ENCODE data around the gene DMRT3. TPM values are rescaled to one million over a fixed set of nuclear protein-coding genes. Genes with fewer than 3 reads are reported as not detected.

The DMRT3 gene, protein sequence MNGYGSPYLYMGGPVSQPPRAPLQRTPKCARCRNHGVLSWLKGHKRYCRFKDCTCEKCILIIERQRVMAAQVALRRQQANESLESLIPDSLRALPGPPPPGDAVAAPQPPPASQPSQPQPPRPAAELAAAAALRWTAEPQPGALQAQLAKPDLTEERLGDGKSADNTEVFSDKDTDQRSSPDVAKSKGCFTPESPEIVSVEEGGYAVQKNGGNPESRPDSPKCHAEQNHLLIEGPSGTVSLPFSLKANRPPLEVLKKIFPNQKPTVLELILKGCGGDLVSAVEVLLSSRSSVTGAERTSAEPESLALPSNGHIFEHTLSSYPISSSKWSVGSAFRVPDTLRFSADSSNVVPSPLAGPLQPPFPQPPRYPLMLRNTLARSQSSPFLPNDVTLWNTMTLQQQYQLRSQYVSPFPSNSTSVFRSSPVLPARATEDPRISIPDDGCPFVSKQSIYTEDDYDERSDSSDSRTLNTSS
- not detected for total RNA-seq

GRCh38 chr9:976258-976942 is at the start of gene DMRT3:
DMRT3 (plus strand) TSS chr9:976655; CDS start chr9:977002, 347 bp downstream.
- no peaks in the 10 kb centered on the region for H3K36me3 ChIP-seq
- TF ChIP-seq, protein P1, sequence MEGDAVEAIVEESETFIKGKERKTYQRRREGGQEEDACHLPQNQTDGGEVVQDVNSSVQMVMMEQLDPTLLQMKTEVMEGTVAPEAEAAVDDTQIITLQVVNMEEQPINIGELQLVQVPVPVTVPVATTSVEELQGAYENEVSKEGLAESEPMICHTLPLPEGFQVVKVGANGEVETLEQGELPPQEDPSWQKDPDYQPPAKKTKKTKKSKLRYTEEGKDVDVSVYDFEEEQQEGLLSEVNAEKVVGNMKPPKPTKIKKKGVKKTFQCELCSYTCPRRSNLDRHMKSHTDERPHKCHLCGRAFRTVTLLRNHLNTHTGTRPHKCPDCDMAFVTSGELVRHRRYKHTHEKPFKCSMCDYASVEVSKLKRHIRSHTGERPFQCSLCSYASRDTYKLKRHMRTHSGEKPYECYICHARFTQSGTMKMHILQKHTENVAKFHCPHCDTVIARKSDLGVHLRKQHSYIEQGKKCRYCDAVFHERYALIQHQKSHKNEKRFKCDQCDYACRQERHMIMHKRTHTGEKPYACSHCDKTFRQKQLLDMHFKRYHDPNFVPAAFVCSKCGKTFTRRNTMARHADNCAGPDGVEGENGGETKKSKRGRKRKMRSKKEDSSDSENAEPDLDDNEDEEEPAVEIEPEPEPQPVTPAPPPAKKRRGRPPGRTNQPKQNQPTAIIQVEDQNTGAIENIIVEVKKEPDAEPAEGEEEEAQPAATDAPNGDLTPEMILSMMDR (IDR thresholded peaks at IDR 0.05): no peak
- H3K4me1 ChIP-seq: peaks cover 4% of the 10 kb centered on the region
- DNase-seq: no peak
- peaks cover 93% of the 10 kb centered on the region for H3K27me3 ChIP-seq
- no peaks in the 10 kb centered on the region for H3K9me3 ChIP-seq
- H3K9ac ChIP-seq (ENCODE audit: low read depth in 2 of 2, low read length in 2 of 2): no peak within 1 kb of the TSS
- peak within 1 kb of the TSS; percentile 7 for H3K4me3 ChIP-seq
- intact Hi-C loops (cut with DNase I): no loop called here
- no peak within 1 kb of the TSS for H3K27ac ChIP-seq

DNA sequence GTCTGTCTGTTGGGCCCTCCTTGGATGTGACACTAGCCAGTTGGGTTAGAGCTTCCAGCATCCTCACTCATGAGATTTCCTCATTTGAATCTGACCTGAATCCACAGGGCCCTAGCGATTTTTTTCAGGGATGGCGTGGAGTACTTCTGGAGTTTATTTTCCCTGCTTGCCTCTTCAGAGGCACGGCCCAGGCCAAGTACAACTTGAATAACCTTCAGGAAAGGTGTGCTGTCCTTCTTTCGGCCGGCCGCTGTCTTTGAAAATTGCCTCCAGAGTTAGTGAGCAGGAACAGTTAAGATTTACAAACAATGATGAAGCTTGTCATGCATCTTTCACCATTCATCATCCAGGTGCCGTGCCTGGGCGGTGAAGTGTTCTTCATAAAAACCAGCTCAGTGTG is 49.5 kb upstream of the DMRT3 start:
- Histone ChIP-seq H3K4me1 (no peaks in the 10 kb centered on the region), H3K4me3 (no peak overlapping the region), H3K9ac (ENCODE audit: low read depth in 2 of 2, low read length in 2 of 2) (no peak overlapping the region), H3K27ac (no peak overlapping the region), H3K27me3 (no peaks in the 10 kb centered on the region), H3K36me3 (no peaks in the 10 kb centered on the region), H3K9me3 (no peaks in the 10 kb centered on the region)
- DNase-seq: no peak
- TF ChIP-seq, protein P1 (IDR thresholded peaks at IDR 0.05): no peak
- intact Hi-C loops (cut with DNase I): no loop called here

DNA sequence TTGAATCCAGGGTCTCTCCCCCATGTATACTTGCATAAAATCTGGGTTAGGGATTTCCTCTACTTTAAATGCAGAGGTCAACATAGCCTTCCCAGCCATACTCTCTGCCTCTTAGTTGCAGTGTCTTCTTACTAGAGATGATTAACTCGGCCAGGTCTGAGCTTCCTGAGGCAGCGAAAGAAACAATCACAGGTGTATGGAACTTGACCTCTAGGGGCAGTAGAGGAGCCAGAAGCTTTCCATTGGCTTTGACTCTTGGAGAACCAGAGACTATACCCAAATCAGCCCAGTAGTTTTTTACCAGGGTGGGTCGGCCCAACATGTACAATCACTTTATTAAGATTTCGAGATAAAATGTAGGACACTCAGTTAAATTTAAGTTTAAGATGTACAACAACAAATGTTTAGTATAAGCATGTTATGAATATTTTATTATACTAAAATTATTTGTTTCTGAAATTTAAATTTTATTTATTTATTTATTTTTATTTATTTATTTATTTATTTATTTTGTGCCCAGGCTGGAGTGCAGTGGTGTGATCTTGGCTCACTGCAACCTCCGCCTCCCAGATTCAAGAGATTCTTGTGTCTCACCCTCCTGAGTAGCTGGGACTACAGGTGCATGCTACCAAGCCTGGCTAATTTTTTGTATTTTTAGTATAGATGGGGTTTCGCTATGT is 48.0 kb upstream of the DMRT3 start:
- Histone ChIP-seq H3K27ac (no peak overlapping the region), H3K9ac (ENCODE audit: low read depth in 2 of 2, low read length in 2 of 2) (no peak overlapping the region), H3K4me1 (no peaks in the 10 kb centered on the region), H3K4me3 (no peak overlapping the region), H3K27me3 (no peaks in the 10 kb centered on the region), H3K36me3 (no peaks in the 10 kb centered on the region), H3K9me3 (no peaks in the 10 kb centered on the region)
- intact Hi-C loops (cut with DNase I): no loop called here
- DNase-seq: no peak
- TF ChIP-seq, protein P1 (IDR thresholded peaks at IDR 0.05): peak; percentile 31

DNA sequence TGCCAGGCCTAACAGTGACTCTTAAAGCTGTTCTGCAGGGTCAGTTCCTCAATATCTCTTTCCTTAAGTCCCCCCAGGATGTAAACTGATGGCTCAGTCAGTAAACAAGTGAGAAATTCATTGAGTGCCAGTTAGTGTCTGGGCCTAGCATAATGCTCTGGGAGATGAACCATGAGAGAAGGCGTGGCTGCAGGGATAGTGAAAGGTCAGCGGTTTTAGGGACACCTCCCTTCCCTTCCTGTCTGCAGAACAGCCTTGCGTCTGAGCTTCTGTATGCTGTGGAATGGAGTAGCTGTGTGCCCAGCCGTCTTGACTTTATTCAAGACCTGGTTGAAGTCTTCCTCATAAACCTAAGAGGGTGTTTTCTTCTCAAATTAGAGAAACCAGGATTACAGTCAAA is 46.7 kb upstream of the DMRT3 start:
- intact Hi-C loops (cut with DNase I): no loop called here
- Histone ChIP-seq H3K27me3 (no peaks in the 10 kb centered on the region), H3K36me3 (no peaks in the 10 kb centered on the region), H3K27ac (no peak overlapping the region), H3K9ac (ENCODE audit: low read depth in 2 of 2, low read length in 2 of 2) (no peak overlapping the region), H3K9me3 (no peaks in the 10 kb centered on the region), H3K4me3 (no peak overlapping the region), H3K4me1 (no peaks in the 10 kb centered on the region)
- TF ChIP-seq, protein P1 (IDR thresholded peaks at IDR 0.05): no peak
- no peak for DNase-seq

GRCh38 chr9:933356-933755 is 43.1 kb upstream of the DMRT3 start:
- TF ChIP-seq, protein P1 (IDR thresholded peaks at IDR 0.05): no peak
- Histone ChIP-seq H3K36me3 (no peaks in the 10 kb centered on the region), H3K9ac (ENCODE audit: low read depth in 2 of 2, low read length in 2 of 2) (no peak overlapping the region), H3K4me1 (no peaks in the 10 kb centered on the region), H3K4me3 (no peak overlapping the region), H3K27me3 (no peaks in the 10 kb centered on the region), H3K9me3 (no peaks in the 10 kb centered on the region), H3K27ac (no peak overlapping the region)
- DNase-seq: no peak
- intact Hi-C loops (cut with DNase I): no loop called here
